Type B pancreatic cell (in vitro differentiated cells): ENCODE measurements around the gene LIMS3. TPM values are rescaled to one million over a fixed set of nuclear protein-coding genes. Genes with fewer than 3 reads are reported as not detected.
"Not testable (repeated sequence)": the region's sequence is repeated elsewhere in the genome, so short reads cannot be mapped to it uniquely, and the experiment has no call there.

Experiments used
- DNase-seq: peaks from one replicate; pipeline ENCODE4 v3.0.0; 2021; ENCODE audit warnings: mixed read lengths; ENCODE audit not compliant: unreplicated experiment; ENCODE audit errors: extremely low spot score
- H3K27ac Mint-ChIP-seq: 2 replicates; pipeline ENCODE4 v1.8.0; 2021; ENCODE audit warnings: mild to moderate bottlenecking, mixed read lengths
- H3K27me3 Mint-ChIP-seq: 2 replicates; pipeline ENCODE4 v1.8.0; 2021; ENCODE audit warnings: mixed read lengths
- H3K36me3 Mint-ChIP-seq: 2 replicates; pipeline ENCODE4 v1.8.0; 2021; ENCODE audit warnings: mixed read lengths
- H3K4me1 Mint-ChIP-seq: one replicate; pipeline ENCODE4 v1.8.0; 2021; ENCODE audit warnings: mixed read lengths; ENCODE audit not compliant: unreplicated experiment
- H3K4me3 Mint-ChIP-seq: 2 replicates; pipeline ENCODE4 v1.8.0; 2021; ENCODE audit warnings: mild to moderate bottlenecking, mixed read lengths
- H3K9me3 Mint-ChIP-seq: 2 replicates; pipeline ENCODE4 v1.8.0; 2021; ENCODE audit warnings: mixed read lengths
- total RNA-seq: library from RNA; stranded (reverse); gene quantifications from 2 replicates; pipeline ENCODE4 v1.2.1, GENCODE V29; 2021; ENCODE audit warnings: low replicate concordance

Gene LIMS3
- total RNA-seq, 1 donor from 2014 or later: 1.8 TPM

- not testable (repeated sequence) for H3K4me3 Mint-ChIP-seq, H3K4me1 Mint-ChIP-seq, H3K9me3 Mint-ChIP-seq, H3K27me3 Mint-ChIP-seq, DNase-seq, H3K36me3 Mint-ChIP-seq, H3K27ac Mint-ChIP-seq
These were observed 10.1 kb downstream of the LIMS3 start for GRCh38 chr2:109908626-109909025.

- not testable (repeated sequence) for H3K27me3 Mint-ChIP-seq, H3K9me3 Mint-ChIP-seq, H3K36me3 Mint-ChIP-seq, H3K4me3 Mint-ChIP-seq, H3K4me1 Mint-ChIP-seq, H3K27ac Mint-ChIP-seq, DNase-seq
These were observed 12.3 kb downstream of the LIMS3 start for GRCh38 chr2:109910789-109911188.

GRCh38 chr2:109913911-109914310 lies 15.4 kb downstream of the LIMS3 start:
- not testable (repeated sequence) for H3K4me3 Mint-ChIP-seq, H3K27ac Mint-ChIP-seq, DNase-seq, H3K4me1 Mint-ChIP-seq, H3K27me3 Mint-ChIP-seq, H3K9me3 Mint-ChIP-seq, H3K36me3 Mint-ChIP-seq

- H3K4me1 Mint-ChIP-seq, H3K9me3 Mint-ChIP-seq, H3K27ac Mint-ChIP-seq, H3K27me3 Mint-ChIP-seq, H3K4me3 Mint-ChIP-seq, H3K36me3 Mint-ChIP-seq, DNase-seq: not testable (repeated sequence)
These were observed 16.1 kb downstream of the LIMS3 start for GRCh38 chr2:109914552-109914951.

- DNase-seq, H3K27ac Mint-ChIP-seq, H3K4me3 Mint-ChIP-seq, H3K4me1 Mint-ChIP-seq, H3K9me3 Mint-ChIP-seq, H3K36me3 Mint-ChIP-seq, H3K27me3 Mint-ChIP-seq: not testable (repeated sequence)
These were observed 17.3 kb downstream of the LIMS3 start for GRCh38 chr2:109915830-109916229.

GRCh38 chr2:109920162-109920561 lies 21.7 kb downstream of the LIMS3 start:
- not testable (repeated sequence) for H3K27ac Mint-ChIP-seq, H3K4me1 Mint-ChIP-seq, H3K4me3 Mint-ChIP-seq, H3K9me3 Mint-ChIP-seq, DNase-seq, H3K27me3 Mint-ChIP-seq, H3K36me3 Mint-ChIP-seq

GRCh38 chr2:109921543-109922384 lies 23.3 kb downstream of the LIMS3 start:
- not testable (repeated sequence) for H3K4me3 Mint-ChIP-seq, DNase-seq, H3K9me3 Mint-ChIP-seq, H3K27me3 Mint-ChIP-seq, H3K36me3 Mint-ChIP-seq, H3K4me1 Mint-ChIP-seq, H3K27ac Mint-ChIP-seq

GRCh38 chr2:109924481-109924880 lies 26.0 kb downstream of the LIMS3 start:
- H3K36me3 Mint-ChIP-seq, H3K9me3 Mint-ChIP-seq, H3K4me1 Mint-ChIP-seq, H3K27me3 Mint-ChIP-seq, H3K4me3 Mint-ChIP-seq, H3K27ac Mint-ChIP-seq, DNase-seq: not testable (repeated sequence)

GRCh38 chr2:109927803-109928202 lies 29.3 kb downstream of the LIMS3 start:
- not testable (repeated sequence) for H3K27ac Mint-ChIP-seq, H3K27me3 Mint-ChIP-seq, H3K36me3 Mint-ChIP-seq, DNase-seq, H3K4me1 Mint-ChIP-seq, H3K4me3 Mint-ChIP-seq, H3K9me3 Mint-ChIP-seq

GRCh38 chr2:109929222-109929621 lies 30.7 kb downstream of the LIMS3 start:
- not testable (repeated sequence) for H3K27ac Mint-ChIP-seq, H3K27me3 Mint-ChIP-seq, H3K9me3 Mint-ChIP-seq

GRCh38 chr2:109936534-109936933 lies 38.0 kb downstream of the LIMS3 start:
- H3K4me3 Mint-ChIP-seq, H3K4me1 Mint-ChIP-seq, H3K27me3 Mint-ChIP-seq, H3K9me3 Mint-ChIP-seq, H3K27ac Mint-ChIP-seq, H3K36me3 Mint-ChIP-seq, DNase-seq: not testable (repeated sequence)

More at GRCh38 chr2:109929222-109929621, 30.7 kb downstream of the LIMS3 start:
- not testable (repeated sequence) for H3K4me3 Mint-ChIP-seq, H3K4me1 Mint-ChIP-seq, DNase-seq, H3K36me3 Mint-ChIP-seq

- H3K27ac Mint-ChIP-seq, H3K9me3 Mint-ChIP-seq, H3K4me3 Mint-ChIP-seq, H3K4me1 Mint-ChIP-seq, H3K36me3 Mint-ChIP-seq, DNase-seq, H3K27me3 Mint-ChIP-seq: not testable (repeated sequence)
These were observed 46.9 kb downstream of the LIMS3 start for GRCh38 chr2:109945362-109945761.

GRCh38 chr2:109947262-109947958 lies 48.9 kb downstream of the LIMS3 start:
- not testable (repeated sequence) for H3K4me1 Mint-ChIP-seq, H3K4me3 Mint-ChIP-seq, DNase-seq, H3K36me3 Mint-ChIP-seq, H3K27ac Mint-ChIP-seq, H3K27me3 Mint-ChIP-seq, H3K9me3 Mint-ChIP-seq

- not testable (repeated sequence) for H3K27ac Mint-ChIP-seq, DNase-seq, H3K36me3 Mint-ChIP-seq, H3K4me3 Mint-ChIP-seq, H3K4me1 Mint-ChIP-seq, H3K9me3 Mint-ChIP-seq, H3K27me3 Mint-ChIP-seq
These were observed 49.6 kb downstream of the LIMS3 start for GRCh38 chr2:109947959-109948520.
